M059J (cell line): ENCODE data around the gene CTSO. TPM values are rescaled to one million over a fixed set of nuclear protein-coding genes. Genes with fewer than 3 reads are reported as not detected.

Experiments
- DNase-seq: peaks from one replicate; pipeline ENCODE4 v3.0.0-alpha.2; 2012; ENCODE audit warnings: low read depth
- total RNA-seq: library from RNA; depleted of rRNA; stranded (reverse); fragments of >200 nt; shearing (Covaris generic); gene quantifications from 2 replicates; pipeline ENCODE4 v1.2.3, GENCODE V29; 2014; rRNA removed

CTSO gene
- 16.1 and 18.0 TPM in 2 replicates for total RNA-seq

GRCh38 chr4:155953151-155954117 lies at the start of gene CTSO:
Gene CTSO, minus strand, starts transcription at chr4:155953866. Its CDS starts 19 bp downstream, at chr4:155953847.
- peak; percentile 81 for DNase-seq

- DNase-seq = no peak
Observed at GRCh38 chr4:156000491-156000890, 46.8 kb upstream of the CTSO start.

- DNase-seq = peak; percentile 18
Observed at GRCh38 chr4:155999725-156000124, 46.1 kb upstream of the CTSO start.

- no peak for DNase-seq
Observed at GRCh38 chr4:155995069-155995468, 41.4 kb upstream of the CTSO start.

- DNase-seq = no peak
Observed at GRCh38 chr4:155984106-155984797, 30.6 kb upstream of the CTSO start.

- no peak for DNase-seq
Observed at GRCh38 chr4:155982736-155983385, 29.2 kb upstream of the CTSO start.

- DNase-seq = no peak
Observed at GRCh38 chr4:155978810-155979209, 25.1 kb upstream of the CTSO start.

GRCh38 chr4:155975511-155975910 lies 21.8 kb upstream of the CTSO start:
- no peak for DNase-seq

GRCh38 chr4:155974996-155975395 lies 21.3 kb upstream of the CTSO start:
- DNase-seq = peak; percentile 34

- DNase-seq = peak; percentile 23
Observed at GRCh38 chr4:155974476-155974749, 20.7 kb upstream of the CTSO start.

GRCh38 chr4:155973639-155974475 lies 20.2 kb upstream of the CTSO start:
- DNase-seq = peak; percentile 66

GRCh38 chr4:155972098-155972497 lies 18.4 kb upstream of the CTSO start:
- peak; percentile 33 for DNase-seq

- no peak for DNase-seq
Observed at GRCh38 chr4:155966731-155967395, 13.2 kb upstream of the CTSO start.

GRCh38 chr4:155966171-155966570 lies 12.5 kb upstream of the CTSO start:
- DNase-seq = no peak

- no peak for DNase-seq
Observed at GRCh38 chr4:155964016-155964891, 10.6 kb upstream of the CTSO start.

GRCh38 chr4:155962767-155963166 lies 9.1 kb upstream of the CTSO start:
- no peak for DNase-seq

- DNase-seq = no peak
Observed at GRCh38 chr4:155961575-155961974, 7.9 kb upstream of the CTSO start.

GRCh38 chr4:155960522-155960921 lies 6.9 kb upstream of the CTSO start:
- DNase-seq = peak; percentile 52

- DNase-seq = no peak
Observed at GRCh38 chr4:155959417-155959816, 5.8 kb upstream of the CTSO start.

GRCh38 chr4:155956461-155956860 lies 2.8 kb upstream of the CTSO start:
- no peak for DNase-seq
